Lower leg skin (tissue), 4 donors: ENCODE data around the gene COX19. TPM values are rescaled to one million over a fixed set of nuclear protein-coding genes. Genes with fewer than 3 reads are reported as not detected.

Source experiments
- DNase-seq, 2 donors: peaks; one replicate each; pipeline ENCODE4 v3.0.0-alpha.2; 2019; ENCODE audit warnings: low spot score in 2 of 2
- H3K4me3 ChIP-seq: fragments of 200-600 bp; sonication (generic); 2 replicates; pipeline ENCODE4 v1.5.1; 2017; ENCODE audit warnings: mild to moderate bottlenecking, low read depth; ENCODE audit not compliant: poor library complexity, severe bottlenecking
- POLR2A ChIP-seq, 2 donors: fragments of 450-650 bp; IDR thresholded peaks; one replicate each; pipeline ENCODE4 v1.6.1; 2016 to 2017; ENCODE audit warnings: antibody characterized with exemption in 2 of 2, mild to moderate bottlenecking in 1 of 2, moderate library complexity in 1 of 2
- WGBS, 2 donors: methylation state at CpG; one replicate each; pipeline ENCODE4 v1.1.5; 2018; 5-methylcytosine and 5-hydroxymethylcytosine counted together
- intact Hi-C: fragments of 100-400 bp; cut with DNase I; formaldehyde crosslinking; loops from one replicate; pipeline ENCODE4 v1.15.0; 2023; ENCODE audit warnings: low total_unique reads
- total RNA-seq, 4 donors: library from RNA; depleted of rRNA; stranded (reverse); fragments of >200 nt; gene quantifications; one replicate each; pipeline ENCODE4 v1.1.0, GENCODE V29; 2016
- TF ChIP-seq, protein P1 (sequence below), 3 donors: fragments of 450-650 bp; IDR thresholded peaks; one replicate each; pipeline ENCODE4 v1.5.1; 2016; ENCODE audit warnings: antibody characterized with exemption in 3 of 3, mild to moderate bottlenecking in 3 of 3, moderate library complexity in 2 of 3

Gene COX19
- total RNA-seq, 4 donors from 2014 or later, result 13.0 to 25.1 (median 15.1) TPM

DNA sequence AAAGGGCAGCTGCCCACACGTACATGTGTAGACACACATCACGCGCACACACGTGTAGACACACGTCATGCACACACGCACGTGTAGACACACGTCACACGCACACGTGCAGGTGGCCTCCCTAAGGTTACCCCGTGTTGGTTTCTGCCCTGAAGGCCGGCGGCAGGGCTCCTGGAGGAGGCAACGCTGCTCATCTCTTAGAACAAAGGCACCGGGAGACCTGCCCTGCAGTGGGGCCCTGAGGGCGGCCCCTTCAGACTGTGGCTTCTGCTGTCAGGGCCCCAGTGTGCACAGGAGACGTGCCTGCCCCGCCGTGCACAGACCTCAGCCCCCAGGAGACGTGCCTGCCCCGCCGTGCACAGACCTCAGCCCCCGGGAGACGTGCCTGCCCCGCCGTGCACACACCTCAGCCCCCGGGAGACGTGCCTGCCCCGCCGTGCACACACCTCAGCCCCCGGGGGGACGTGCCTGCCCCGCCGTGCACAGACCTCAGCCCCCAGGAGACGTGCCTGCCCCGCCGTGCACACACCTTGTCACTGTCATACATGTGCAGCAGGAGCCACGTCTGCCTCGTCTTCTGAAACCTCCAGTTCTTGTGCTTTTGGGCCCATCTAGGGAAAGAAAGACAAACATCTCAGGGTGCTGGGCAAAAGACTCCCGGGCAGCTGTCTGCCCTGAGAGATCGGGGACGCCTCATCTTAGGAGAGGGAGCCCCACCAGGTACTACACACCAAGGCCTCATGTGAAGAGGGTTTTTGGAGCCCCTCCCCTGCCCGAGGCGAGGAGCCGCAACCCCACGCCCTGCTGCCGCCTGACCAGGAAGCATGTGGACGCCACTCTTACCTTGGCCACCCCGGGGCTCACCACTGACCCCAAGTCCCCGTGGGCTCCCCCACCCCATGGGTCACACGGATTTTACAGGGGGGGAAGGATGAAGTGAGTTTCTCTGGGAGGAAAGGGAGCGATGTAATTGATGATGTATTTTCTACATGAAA, 24.9 kb upstream of the COX19 start:
- intact Hi-C loops, result loop anchor here (10.0 kb wide), 1 partner anchor 145 kb away; no protein-coding TSS in a partner anchor
- 85 to 86% methylated on average over 37 to 39 of the region's 52 CpGs for WGBS, 2 donors
- H3K4me3 ChIP-seq, result no peak overlapping the region
- no peak for TF ChIP-seq POLR2A (IDR thresholded peaks at IDR 0.05)
- TF ChIP-seq, protein P1, sequence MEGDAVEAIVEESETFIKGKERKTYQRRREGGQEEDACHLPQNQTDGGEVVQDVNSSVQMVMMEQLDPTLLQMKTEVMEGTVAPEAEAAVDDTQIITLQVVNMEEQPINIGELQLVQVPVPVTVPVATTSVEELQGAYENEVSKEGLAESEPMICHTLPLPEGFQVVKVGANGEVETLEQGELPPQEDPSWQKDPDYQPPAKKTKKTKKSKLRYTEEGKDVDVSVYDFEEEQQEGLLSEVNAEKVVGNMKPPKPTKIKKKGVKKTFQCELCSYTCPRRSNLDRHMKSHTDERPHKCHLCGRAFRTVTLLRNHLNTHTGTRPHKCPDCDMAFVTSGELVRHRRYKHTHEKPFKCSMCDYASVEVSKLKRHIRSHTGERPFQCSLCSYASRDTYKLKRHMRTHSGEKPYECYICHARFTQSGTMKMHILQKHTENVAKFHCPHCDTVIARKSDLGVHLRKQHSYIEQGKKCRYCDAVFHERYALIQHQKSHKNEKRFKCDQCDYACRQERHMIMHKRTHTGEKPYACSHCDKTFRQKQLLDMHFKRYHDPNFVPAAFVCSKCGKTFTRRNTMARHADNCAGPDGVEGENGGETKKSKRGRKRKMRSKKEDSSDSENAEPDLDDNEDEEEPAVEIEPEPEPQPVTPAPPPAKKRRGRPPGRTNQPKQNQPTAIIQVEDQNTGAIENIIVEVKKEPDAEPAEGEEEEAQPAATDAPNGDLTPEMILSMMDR (IDR thresholded peaks at IDR 0.05), result no peak
- no peak for DNase-seq

DNA sequence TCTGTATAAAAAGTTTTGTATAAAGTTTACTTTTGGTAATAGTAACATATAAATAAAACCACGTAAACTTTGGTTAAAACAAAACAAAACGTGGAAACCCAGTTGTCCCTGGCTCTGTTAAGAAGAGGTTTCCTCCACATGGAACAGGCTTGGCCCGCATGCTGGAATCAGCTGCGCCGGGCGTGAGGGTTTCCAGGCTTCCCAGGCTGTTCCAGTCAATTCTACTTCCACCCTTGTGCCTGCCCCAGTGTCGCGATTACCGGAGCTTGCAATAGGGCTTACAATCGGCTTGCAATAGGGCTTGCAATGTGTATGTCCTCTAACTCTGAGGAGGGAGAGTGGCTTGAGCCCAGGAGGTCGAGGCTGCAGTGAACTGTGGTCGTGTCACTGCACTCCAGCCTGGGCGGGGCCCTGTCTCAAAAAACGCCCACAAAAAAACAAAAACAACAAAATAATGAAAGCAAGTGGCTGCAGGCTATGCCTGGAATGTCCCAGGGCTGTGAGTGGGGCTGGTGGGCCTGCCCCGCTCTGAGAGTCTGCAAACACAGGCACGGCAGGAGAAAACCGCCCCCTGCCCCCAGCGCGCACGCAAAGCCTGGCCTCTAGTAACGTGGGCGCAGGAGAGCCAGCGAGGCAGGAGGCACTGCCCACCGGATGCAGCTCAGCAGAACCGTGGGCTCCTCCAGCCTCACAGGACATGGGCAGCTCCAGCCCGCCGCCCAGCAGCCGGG, 24.0 kb upstream of the COX19 start:
- H3K4me3 ChIP-seq, result no peak overlapping the region
- TF ChIP-seq, protein P1 (IDR thresholded peaks at IDR 0.05), result no peak
- intact Hi-C loops, result loop anchor here (10.0 kb wide), 1 partner anchor 145 kb away; no protein-coding TSS in a partner anchor
- WGBS, 2 donors, result 77 to 85% methylated on average over 28 of the region's 28 CpGs
- DNase-seq, result no peak

DNA sequence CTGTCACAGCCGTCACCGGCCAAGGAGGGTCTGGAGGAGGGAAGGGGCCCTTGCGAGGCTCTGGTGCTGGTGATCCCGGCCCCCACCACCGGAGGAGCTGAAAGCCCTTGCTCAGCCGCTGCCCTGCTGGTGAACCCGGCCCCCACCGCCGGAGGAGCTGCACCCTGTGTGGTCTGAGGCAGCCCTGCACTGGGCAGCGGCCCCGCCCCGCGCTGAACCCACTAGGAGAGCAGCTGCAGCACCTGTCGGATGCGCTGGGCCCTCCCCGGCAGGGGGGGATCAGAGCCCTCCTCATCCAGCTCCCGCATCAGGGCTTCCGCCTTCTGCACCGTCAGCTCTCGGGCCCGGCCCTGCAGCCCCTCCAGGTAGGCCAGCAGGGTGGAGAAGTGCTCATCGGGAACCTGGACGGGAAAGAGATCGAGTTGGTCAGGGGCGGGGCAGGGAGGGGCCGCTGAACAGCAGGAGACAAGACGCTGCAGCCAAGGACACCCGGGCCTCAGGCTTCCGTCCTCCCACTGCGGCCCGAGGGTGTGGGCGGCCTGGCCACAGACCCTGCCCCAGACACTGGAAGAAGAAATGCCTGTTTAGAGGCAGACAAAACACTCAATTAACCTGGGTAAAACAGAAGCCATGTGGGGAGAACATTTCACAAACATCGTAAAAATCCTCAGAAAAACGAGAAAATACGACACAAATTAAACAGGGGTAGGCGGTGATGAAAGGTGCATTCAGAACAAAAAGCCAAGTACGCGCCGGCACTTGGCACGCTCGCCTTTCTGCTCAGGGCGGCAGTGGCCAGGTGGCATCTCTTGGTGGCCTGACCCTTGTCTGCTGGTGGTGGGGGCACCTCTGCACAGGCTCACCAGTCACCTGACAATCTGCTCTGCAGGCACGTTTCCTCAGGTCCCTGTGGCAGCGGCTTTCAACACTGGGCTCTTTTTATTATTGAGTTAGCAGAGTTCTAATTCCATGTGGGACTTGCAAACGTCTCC, 22.4 kb upstream of the COX19 start:
- TF ChIP-seq POLR2A (IDR thresholded peaks at IDR 0.05), result no peak
- TF ChIP-seq, protein P1 (IDR thresholded peaks at IDR 0.05), result no peak
- H3K4me3 ChIP-seq, result no peak overlapping the region
- WGBS, 2 donors, result 70 to 72% methylated on average over 29 to 45 of the region's 45 CpGs
- DNase-seq, result no peak
- intact Hi-C loops, result loop anchor here (10.0 kb wide), 1 partner anchor 147 kb away; no protein-coding TSS in a partner anchor

DNA sequence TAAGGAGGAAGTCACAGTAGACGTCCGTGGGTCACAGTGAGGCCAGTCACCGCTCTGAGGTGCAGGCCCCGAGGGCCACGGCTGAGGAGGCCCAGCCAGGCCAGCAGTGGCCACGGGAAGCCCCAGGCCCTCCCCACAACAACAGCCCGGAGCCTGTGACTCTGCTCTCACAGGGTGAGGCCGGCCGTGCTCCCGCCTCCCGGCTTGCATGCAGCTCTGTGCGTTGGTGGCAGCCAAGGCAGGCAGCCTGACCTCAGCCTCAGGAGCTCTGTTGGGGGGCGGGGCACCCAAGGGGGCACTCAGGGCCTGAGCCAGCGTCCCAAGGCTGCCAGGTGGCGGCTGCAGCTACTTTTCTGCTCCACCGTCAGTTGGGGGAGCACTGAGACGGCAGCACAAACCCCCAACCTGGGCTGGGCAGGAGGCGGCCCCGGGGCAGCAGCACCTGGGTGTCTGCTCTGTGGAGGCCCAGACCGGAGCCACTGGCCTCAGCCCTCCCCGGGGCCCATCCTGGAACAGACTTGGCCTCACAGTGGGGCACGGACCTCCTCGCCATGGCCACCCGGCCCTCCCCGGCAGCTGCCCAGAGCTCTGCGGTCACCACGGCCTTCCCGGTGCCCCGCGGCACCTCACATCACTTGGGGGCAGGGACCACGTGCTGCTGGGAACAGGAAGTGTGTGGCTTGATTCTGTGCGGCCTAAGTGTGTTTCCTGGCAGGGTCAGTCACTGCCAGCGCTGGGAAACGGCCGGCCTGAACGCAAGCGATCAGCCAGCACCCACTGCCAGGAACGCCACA, 20.9 kb upstream of the COX19 start:
- intact Hi-C loops, result loop anchor here (10.0 kb wide), 1 partner anchor 149 kb away; no protein-coding TSS in a partner anchor

More for the DNA sequence above, 20.9 kb upstream of the COX19 start:
- H3K4me3 ChIP-seq, result no peak overlapping the region
- 81 to 82% methylated on average over 14 to 17 of the region's 38 CpGs for WGBS, 2 donors
- no peak for DNase-seq
- no peak for TF ChIP-seq POLR2A (IDR thresholded peaks at IDR 0.05)
- TF ChIP-seq, protein P1 (IDR thresholded peaks at IDR 0.05), result no peak
